Right ventricle myocardium inferior (tissue), 1 donor: Measurements from ENCODE around the gene TMEM187. TPM values are rescaled to one million over a fixed set of nuclear protein-coding genes. Genes with fewer than 3 reads are reported as not detected.

ENCODE experiments used
- ATAC-seq: fragments of 200-7000 bp; cut with Tn5 transposase; one replicate; pipeline ENCODE4 v1.9.1; 2020; ENCODE audit warnings: mild to moderate bottlenecking, moderate library complexity
- DNase-seq: peaks from one replicate; pipeline ENCODE4 v3.0.0; 2021; ENCODE audit errors: missing footprints
- intact Hi-C: fragments of 100-400 bp; cut with DNase I; formaldehyde crosslinking; loops from one replicate; pipeline ENCODE4 v1.11.0; 2022
- long read RNA-seq: library from polyadenylated mRNA; unstranded; transcript quantifications from one replicate; pipeline ENCODE4 v2.0.0, GENCODE V29; 2021
- total RNA-seq: library from RNA; stranded (reverse); fragmentation: NEBNext Ultra II Directional; extraction: Animal tissue kit (Norgen Biotek cat#: 25700); gene quantifications from one replicate; pipeline ENCODE4 v1.2.1, GENCODE V29; 2021
- donor health status: DM: no; HTN: yes; CAD: no; lungs with severe emphysema.

The TMEM187 gene, protein sequence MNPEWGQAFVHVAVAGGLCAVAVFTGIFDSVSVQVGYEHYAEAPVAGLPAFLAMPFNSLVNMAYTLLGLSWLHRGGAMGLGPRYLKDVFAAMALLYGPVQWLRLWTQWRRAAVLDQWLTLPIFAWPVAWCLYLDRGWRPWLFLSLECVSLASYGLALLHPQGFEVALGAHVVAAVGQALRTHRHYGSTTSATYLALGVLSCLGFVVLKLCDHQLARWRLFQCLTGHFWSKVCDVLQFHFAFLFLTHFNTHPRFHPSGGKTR
- total RNA-seq = 6.9 TPM
- long read RNA-seq, transcript TMEM187-201 (2 exons, 1,880 nt) = major isoform, 10 of 12 reads
- long read RNA-seq, partial matches to known transcripts = 0 of 12 reads
- long read RNA-seq, other reads (novel, unspliced or antisense) = 2 of 12 reads

DNA sequence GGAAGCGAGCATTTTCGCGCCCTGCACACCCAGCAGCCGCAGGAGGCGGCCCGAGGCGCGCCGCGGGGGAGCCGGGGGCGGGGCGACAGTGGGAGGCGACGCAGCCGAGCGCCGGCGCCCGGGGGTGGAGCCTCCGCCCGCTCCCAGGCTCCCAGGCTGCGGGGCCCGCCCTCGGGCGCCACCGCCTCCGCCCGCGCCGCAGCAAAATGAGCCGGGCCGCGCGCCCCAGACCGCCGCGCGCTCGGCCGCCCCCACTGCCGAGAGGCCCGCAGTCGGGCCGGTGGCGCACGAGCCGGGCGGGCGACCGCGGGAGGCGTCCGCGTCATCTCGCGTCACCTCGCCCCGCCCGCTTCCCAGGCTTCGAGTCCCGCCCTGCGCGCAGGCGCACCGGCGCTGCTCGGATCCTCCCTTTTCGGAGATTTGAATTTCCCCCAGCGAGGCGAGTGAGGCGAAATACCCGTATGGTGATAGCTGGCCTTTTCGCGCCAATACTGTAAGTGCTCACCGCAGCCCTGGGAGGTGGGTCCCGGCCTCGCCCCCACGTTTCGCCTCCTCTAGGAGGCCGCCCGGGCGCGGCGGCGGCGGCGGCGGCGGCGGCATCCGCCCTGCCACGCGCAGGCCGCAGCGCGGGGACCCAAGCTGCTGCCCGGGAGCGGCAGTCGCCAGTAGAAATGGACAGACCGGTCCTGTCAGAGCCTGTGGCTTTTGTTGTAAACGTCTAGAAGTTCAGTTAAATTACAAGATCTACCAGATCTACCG lies at the start of gene TMEM187:
Gene TMEM187, plus strand, starts transcription at position 387 of the 759 bp plus-strand sequence. CDS start 9,309 bp downstream, outside the sequence.
- ATAC-seq = peak; percentile 62
- peak; percentile 92 for DNase-seq
- intact Hi-C loops = loop anchor here (10.0 kb wide), 2 partner anchors 402 to 772 kb away; partner anchors contain the start of genes EMD and FLNA

DNA sequence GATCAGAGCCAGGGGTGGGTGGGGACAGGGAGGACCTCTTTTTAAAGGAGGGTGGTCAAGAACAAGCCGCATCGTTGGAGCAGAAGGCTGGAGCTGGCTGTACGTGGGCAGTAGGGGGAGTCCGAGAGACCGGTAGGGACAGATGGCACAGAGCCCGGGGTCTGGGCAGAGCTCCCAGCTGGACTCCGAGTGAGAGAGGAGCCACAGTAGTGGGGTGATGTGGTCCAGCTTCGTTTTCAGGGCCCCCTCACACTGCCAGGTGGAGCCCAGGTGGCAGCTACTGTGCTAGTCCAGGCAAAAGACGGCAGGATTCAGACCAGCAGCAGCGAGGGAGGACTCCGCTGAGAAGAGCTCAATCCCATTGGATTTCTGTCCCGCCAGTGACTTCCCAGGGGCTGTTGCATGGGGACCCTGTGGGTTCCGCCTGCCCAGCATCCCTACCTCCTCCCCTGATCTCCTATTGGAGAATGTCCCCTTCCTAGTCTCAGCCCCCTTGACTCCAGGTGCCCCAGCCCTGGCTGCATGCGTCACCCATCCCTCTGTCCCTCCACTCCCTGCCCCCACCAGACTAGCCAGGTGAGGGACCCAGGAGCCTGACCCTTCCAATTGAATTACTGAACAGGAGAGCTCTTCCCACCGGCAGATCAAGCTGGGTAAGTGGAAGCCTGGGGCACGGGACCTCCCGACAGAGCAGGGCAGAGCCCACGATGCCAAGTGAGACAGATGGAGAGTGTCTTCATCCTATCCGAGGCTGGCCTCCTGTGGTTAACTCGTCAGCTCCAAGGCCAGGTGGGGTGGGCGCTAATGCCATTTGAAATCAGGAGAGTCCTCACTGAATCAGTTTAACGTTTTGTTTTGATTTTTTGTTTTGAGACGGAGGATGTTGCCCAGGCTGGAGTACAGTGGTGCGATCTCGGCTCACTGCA lies 49.4 kb upstream of the TMEM187 start:
- intact Hi-C loops = no loop called here
- DNase-seq = peak; percentile 89
- peak; percentile 50 for ATAC-seq

DNA sequence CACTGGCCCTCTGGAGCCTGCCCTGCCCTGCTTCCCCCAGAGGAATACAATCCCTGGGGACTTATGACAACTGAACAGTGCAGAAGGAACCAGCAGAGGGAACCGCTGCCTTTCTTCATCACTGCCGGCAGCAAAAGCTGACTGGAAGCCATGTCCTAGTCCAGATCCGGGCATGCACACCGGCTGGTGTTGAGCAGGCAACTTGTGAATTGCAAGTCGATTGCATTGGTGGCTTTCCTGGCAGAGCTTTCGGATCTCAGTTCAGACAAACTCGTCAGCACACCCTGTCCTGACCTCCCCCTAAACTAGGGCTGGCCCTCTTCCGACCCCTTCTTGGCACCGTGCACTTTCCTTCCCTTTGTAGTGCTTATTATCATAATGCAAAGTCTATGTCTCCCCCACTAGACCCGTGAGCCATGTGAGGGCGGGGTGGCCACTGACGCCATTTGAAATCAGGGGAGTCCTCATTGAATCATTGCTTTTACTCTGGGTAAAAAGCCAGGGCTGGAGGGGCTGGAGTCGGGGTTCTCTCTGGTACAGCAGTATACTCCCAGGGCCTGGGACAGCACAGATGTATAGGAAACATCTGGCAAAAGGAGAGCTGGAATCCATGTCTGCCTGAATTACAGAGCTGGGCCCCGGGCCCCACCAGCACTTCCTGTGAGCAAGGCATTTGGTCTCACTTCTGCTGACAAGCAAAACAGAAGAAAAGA lies 48.2 kb upstream of the TMEM187 start:
- intact Hi-C loops = no loop called here
- ATAC-seq = no peak
- DNase-seq = no peak

DNA sequence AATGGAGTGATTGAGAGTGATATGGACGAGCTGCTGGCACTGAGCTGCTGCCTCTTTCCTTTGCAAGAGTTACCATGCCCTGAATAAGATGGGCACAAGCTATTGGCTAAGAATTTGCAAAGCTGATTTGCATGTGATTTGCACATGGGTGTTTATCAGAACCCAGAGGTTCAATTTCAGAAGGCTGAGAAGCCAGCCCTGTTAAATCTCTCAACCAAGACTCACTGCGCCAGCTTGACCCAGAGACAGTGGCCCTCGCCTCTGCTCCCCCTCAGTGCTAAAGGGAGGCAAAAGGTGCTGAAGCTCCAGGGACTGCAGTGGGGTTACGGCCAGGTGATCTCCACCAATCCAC lies 47.2 kb upstream of the TMEM187 start:
- ATAC-seq (no peak), DNase-seq (no peak)
- intact Hi-C loops = no loop called here

DNA sequence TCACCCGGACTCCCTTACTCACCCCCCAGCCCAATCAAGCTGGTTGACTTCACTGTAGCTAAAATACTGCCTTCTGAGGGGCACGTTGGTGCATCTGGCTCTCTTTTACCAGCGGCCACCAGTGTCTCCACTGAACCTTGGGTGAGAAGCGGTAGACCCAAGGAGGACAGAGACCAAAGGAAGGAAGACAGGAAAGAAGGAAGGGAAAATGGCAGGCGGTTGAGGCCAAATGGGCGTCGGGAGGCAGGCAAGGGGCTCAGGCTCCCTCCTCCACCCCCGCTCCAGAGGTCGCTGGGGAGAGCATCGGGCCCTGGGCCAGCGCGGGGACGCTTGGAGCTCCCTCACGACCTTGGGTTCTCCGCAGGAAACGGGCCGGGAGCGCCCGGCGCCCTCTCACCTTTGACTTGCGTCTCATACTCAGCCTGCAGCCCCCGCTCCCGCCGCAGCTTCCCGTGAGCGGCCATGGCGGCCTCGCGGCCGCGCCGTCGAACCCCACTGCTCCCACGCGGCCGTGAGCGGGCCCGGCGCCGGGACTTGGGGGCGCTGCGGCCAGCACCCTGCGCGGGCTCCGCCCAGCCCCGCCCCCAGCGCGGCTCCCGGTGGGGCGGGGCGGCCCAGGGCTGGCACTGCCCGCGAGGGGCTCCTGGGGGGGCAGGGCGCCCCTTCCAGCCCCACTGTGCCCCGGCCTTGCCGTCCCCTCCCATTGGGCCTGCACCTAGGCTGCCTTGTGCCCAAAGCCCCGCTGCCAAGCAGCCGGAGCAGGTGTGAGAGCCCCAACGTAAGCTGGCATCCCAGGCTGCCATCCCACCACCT lies 46.6 kb upstream of the TMEM187 start, which contains the start of gene ARHGAP4:
Gene ARHGAP4, minus strand, starts transcription at position 526 of the 813 bp plus-strand sequence. Its CDS starts 62 bp downstream, at position 464.
- no peak for DNase-seq
- intact Hi-C loops = no loop called here
- ATAC-seq = no peak

DNA sequence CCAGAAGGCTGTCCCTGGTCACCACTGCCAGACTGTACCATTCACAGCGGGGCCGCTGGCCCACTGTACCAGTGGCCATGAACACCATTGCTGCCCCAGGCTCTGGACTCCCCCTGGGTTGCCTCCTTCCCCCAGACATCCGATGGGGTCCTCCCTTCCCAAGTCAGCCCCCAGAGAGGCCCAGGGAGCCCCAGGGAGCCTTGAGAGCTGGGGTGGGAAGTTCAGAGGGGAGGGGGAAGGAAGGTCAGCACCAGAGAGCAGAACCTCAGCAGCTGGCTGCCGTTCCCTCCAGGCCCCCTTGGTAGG lies 46.0 kb upstream of the TMEM187 start:
- no peak for DNase-seq
- peak; percentile 6 for ATAC-seq
- intact Hi-C loops = no loop called here

DNA sequence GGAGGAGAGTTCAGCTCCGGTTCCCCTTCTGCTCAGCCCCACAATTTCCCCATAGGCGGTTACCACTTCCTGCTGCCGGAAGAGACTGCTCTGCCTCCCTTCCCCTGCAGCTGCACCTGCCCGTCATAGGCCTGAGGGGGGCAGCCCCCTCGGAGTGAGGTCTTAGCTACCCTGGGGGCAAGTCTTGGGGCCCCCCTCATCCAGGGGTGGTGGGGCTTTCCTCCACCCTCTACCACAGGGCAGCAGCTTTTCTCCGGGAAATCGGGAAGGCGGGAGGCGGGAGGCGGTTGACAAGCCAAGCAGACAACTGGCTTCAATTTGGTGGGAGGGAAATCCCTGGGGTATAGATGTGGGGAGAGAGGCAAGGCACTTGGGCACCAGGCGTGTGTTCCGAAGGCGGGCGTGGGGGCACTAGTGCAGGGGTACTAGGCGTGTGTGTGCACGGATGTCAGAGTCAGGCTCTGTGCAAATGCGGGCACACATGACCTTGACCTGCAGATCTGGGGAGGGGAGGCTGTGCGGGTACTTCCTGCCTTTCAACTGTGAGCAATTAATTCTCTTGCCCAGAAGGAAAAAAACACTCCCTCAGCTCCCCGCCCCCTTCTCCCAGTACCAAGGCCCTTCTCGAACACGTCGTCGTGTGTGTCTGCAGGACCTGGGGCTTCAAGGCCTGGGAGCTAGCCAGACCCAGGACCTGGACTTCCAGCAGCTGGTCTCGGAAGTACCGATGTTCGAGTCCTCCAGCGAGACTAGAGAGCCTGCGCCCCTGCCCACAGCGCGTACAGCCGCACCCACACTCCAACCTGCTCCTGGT lies 45.5 kb upstream of the TMEM187 start:
- intact Hi-C loops = no loop called here
- no peak for ATAC-seq

DNA sequence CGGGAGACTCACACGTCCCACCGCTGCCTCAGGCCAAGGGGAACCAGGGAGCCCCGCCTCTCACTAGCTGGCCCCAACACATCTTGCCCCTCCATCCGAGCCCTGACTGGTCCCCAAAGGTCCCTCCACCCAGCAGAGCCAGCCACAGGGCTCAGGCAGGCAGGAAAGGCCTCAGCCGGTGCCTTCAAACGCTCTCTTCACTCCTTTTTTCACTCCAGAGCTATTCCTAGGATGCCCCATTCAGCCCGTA lies 45.0 kb upstream of the TMEM187 start:
- intact Hi-C loops = no loop called here
- ATAC-seq = no peak
- DNase-seq = no peak

More for the DNA sequence above, 45.5 kb upstream of the TMEM187 start:
- peak; percentile 81 for DNase-seq

DNA sequence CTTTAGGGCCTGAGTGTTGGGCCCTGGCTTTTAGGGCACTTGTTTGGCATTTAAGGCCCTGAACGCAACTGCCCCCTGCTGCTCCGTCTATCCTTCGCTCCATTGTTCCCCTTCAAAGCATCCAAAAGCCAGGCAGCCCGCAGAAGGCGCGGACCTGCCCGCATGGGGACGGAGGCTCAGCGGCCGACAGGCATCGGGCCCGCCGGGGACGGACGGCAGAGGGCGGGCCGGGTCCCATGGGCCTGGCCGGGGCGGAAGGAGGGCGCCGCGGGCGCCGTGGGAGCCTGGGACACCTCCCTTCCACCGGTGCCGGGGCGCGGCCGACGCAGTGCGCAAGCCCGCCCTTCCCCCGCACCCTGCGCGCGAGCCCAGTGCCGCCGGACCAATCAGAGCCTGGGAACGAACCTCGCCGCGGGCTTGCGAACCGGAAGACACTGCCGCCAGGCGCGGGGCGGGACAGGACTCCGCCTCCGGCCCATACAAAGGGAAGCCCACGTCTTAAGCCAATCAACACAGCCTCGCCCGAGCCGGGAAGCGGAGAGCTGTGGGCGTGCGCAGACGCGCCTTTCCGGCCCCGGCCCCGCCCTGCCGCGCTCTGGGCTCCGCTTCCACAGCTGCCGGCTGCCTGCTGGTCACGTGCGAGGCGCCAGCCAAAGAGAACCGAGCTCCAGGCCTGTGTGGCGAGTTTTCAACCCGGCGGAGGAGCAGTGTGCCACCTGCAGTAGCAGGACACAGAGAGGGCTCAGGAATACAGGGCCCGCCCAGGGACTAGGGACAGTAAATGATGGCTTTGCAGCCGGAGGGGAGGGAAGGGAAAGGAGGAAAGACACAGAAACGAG lies 44.4 kb upstream of the TMEM187 start:
- ATAC-seq (peak; percentile 96), DNase-seq (peak; percentile 97)
- intact Hi-C loops = loop anchor here (1.0 kb wide), 1 partner anchor 134 kb away; the partner anchor contains the start of genes IDH3G and SSR4

DNA sequence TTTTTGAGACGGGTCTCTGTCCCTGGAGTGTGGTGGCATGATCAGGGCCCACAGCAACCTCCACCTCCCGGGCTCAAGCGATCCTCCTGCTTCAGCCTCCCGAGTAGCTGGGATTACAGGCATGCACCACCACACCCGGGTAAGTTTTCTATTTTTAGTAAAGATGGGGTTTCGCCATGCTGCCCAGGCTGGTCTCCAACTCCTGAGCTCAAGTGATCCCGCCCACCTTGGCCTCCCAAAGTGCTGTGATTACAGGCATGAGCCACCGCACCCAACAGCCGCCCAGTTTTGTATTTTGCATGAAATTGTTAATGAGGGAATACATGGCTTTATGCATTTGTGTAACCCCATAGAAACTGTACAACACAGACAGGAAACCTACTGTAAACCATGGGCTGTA lies 43.7 kb upstream of the TMEM187 start:
- ATAC-seq = no peak
- intact Hi-C loops = loop anchor here (1.0 kb wide), 1 partner anchor 135 kb away; the partner anchor contains the start of genes IDH3G and SSR4

DNA sequence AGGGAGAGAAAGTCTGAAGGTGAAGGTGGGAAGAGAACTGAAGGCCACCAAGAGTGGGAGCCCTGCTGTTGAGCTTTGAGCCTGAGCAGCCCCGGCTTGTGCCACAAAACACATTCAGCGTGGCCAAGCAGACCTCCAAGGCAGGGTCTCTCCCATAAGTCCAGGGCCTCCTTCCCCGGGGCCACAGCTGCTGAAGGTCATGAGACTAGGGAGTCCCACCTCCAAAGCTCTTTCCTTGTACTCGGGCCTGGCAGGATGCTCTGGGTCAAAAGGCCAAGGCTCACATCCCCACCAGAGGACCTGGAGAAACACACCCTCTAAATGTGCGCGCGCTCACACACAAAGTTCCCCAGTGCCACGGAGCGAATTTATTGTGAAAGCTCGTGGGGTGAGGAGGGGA lies 43.0 kb upstream of the TMEM187 start:
- intact Hi-C loops = no loop called here

More for the DNA sequence above, 43.7 kb upstream of the TMEM187 start:
- no peak for DNase-seq

DNA sequence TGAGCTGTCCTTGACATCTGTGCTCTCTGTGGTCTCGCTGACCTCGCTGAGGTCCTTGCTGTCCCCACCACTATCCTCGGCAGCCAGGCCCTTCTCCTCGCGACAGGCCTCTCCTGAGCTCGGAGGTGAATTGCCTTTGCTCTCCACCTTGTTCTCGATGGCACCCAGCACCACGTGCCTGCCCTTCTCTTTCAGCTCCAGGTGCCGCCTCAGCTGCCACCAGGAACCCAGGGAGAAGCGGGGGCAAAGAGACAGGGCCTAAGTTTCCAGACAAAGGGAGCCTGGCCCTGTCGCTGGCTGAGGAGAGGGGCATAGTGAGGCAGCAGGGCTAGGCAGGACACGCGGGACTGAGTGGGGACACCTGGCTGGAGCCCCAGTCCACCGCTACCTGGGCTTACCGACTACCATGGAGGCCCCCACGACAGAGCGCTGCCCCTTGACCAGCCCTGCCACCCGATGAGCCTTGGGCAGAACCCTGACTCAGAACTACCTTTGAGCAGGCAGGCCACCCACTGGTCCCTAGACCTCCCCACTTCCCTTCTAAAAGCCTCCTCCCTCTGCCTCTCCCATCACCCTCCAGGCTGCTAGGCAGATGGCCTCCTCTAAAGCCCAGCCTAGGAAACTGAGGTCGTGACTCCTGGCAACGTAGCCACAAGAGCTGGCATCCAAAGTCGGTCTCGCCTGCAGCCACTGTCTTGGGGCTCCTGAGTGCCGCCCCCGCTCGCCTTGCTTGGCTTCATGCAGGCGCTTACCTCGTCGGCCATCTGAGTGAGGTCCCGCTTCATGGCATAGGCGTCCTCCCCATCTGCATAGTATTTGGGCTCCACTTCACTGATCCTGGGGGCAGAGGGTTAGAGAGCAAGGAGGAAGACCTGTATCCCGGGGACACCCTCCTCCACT lies 42.3 kb upstream of the TMEM187 start:
- ATAC-seq = no peak
- DNase-seq = no peak
- intact Hi-C loops = no loop called here

More for the DNA sequence above, 43.0 kb upstream of the TMEM187 start:
- DNase-seq = no peak
- no peak for ATAC-seq

DNA sequence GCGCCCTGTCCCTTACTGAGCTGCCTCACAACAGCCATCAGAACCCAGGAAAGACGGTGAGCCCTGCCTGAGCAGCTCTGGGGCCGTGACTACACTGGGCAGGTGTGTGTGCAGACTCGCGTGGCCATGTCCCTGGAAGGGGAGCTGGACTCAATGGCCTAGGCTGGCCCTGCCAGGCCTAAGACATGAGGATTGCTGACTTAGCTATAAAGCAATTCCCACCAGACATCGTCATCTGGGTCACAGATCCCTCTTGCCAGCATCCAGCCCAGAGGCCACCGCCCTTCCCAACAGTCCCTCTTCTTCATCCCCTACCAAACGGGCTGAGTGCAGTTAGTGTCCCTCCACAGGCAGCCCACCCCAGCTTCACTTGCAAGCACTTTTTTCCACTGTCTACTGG lies 41.4 kb upstream of the TMEM187 start:
- DNase-seq (no peak), ATAC-seq (no peak)
- intact Hi-C loops = no loop called here

DNA sequence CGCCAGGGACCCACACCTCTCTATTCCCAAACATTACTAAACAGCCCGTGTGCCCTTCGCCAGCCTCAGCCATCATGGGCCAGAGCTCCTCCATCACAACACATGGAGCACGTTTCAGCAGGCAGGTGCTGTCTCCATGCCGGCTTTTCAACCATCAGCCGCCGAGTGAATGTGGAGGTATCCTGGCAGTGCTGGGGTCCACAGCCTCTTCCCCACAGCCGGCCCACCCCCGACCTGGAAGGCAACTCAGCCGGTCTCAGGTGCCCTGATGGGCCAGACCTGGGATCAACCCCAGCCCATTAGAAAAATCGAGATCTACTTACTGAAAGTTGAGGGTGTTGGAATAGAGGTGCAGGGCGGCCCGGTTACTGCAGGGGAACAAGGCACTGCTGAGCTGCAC lies 40.8 kb upstream of the TMEM187 start:
- ATAC-seq = no peak
- DNase-seq = no peak
- intact Hi-C loops = no loop called here

DNA sequence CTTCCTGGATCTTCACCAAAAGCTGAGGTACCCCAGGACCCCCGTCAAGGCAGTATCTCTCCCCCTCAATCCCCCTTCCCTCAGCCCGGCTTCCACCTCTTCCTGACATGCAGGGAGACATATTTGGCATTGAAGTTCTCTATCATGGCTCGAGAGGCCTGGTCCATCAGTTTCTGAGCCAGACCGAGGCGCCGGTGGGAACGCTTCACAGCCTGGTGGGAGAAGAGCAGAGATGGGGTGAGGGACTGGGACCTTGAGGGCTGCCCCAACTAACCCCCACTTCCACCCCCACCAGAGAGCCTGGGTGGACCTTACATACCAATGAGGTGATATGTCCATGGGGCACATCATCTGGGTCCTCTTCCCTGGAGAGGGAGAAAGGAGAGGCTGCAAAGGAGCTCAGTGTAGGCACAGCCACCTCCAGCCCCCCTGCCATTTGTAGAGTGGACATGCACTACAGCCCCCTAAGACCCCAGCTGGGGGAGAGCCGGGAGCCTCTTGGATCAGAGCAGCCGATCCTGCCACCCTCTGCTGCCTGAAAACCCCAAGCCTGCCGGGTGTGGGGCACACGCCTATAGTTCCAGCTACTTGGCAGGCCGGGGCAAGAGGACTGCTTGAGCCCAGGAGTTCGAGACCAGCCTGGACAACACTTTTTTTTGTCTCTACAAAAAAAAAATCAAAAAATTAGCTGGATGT lies 40.2 kb upstream of the TMEM187 start:
- intact Hi-C loops = no loop called here
- DNase-seq = no peak

More for the DNA sequence above, 40.2 kb upstream of the TMEM187 start:
- no peak for ATAC-seq
